ENCODE measurements around the gene NINJ1. TPM values are rescaled to one million over a fixed set of nuclear protein-coding genes. Genes with fewer than 3 reads are reported as not detected.

Gene NINJ1
- total and polyA plus RNA-seq, 2 of the 13 experiments (the other 11 are each of a cell fraction or from before 2014, with no cell fraction given) = 81.2 to 92.1 TPM

GRCh38 chr9:93116072-93116961, 17.7 kb downstream of the NINJ1 start (continued):
- no peak for TF ChIP-seq NR3C1 (CRISPR knock-in tag; IDR thresholded peaks at IDR 0.05)
- TF ChIP-seq TOE1 (CRISPR knock-in tag; IDR thresholded peaks at IDR 0.05) = no peak
- TF ChIP-seq ZNF891 (CRISPR knock-in tag; IDR thresholded peaks at IDR 0.05) = peak; percentile 70; the same call in 1 of the 2 replicates
- TF ChIP-seq SNRNP70 (IDR thresholded peaks at IDR 0.05; ENCODE audit: low read depth, low read length) = no peak
- peak; percentile 44; the same call in 1 of the 2 replicates for TF ChIP-seq ZNF430 (CRISPR knock-in tag; IDR thresholded peaks at IDR 0.05)
- TF ChIP-seq ISL2 (CRISPR knock-in tag; IDR thresholded peaks at IDR 0.05) = no peak
- TF ChIP-seq RERE (CRISPR knock-in tag; IDR thresholded peaks at IDR 0.05; ENCODE audit: low read depth) = no peak
- peak; percentile 43 for TF ChIP-seq XRCC5 (optimal IDR thresholded peaks at IDR 0.05; ENCODE audit: low read length)
- no peak for TF ChIP-seq ZNF24 (IDR thresholded peaks at IDR 0.05)
- TF ChIP-seq FOXK1 (CRISPR knock-in tag; IDR thresholded peaks at IDR 0.05; ENCODE audit: borderline replicate concordance, low read depth) = peak; percentile 45; the same call in 1 of the 2 replicates
- TF ChIP-seq HNRNPK (IDR thresholded peaks at IDR 0.05; ENCODE audit: low read depth, low read length, poor library complexity, severe bottlenecking) = peak; percentile 97
- no peak for TF ChIP-seq DDIT3 (CRISPR knock-in tag; IDR thresholded peaks at IDR 0.05)
- no peak for TF ChIP-seq RFXAP (CRISPR knock-in tag; IDR thresholded peaks at IDR 0.05; ENCODE audit: borderline replicate concordance)
- no peak for TF ChIP-seq ZHX2 (IDR thresholded peaks at IDR 0.05; ENCODE audit: low read depth)
- no peak for TF ChIP-seq ZHX2 (CRISPR knock-in tag; IDR thresholded peaks at IDR 0.05; ENCODE audit: borderline replicate concordance)
- peak; percentile 48; the same call in 1 of the 2 replicates for TF ChIP-seq ZBTB25 (CRISPR knock-in tag; IDR thresholded peaks at IDR 0.05)
